Liver (tissue), 3 donors: ENCODE results near the gene MINK1.

Experiments used
- ATF3 ChIP-seq: IDR thresholded peaks from 2 replicates; pipeline ENCODE4 v1.6.1; 2016; ENCODE audit warnings: antibody characterized with exemption
- CTCF ChIP-seq: fragments of 150-350 bp; IDR thresholded peaks from 2 replicates; pipeline ENCODE4 v1.5.1; 2017; ENCODE audit warnings: improper control_type of control experiment, low read depth, low read length; ENCODE audit not compliant: missing input control
- EGR1 ChIP-seq, 2 donors: IDR thresholded peaks; 2 replicates each; pipeline ENCODE4 v1.6.1; 2016 to 2018; ENCODE audit warnings: antibody characterized with exemption in 2 of 2, low read depth in 2 of 2
- GABPA ChIP-seq, 2 donors: IDR thresholded peaks in 1 of 2; conservative IDR thresholded peaks in 1 of 2; 2 replicates each; pipeline ENCODE4 v1.6.1; 2016; ENCODE audit warnings: antibody characterized with exemption in 2 of 2, mild to moderate bottlenecking in 1 of 2, moderate library complexity in 1 of 2
- HNF4A ChIP-seq, 2 donors: conservative IDR thresholded peaks; 2 replicates each; pipeline ENCODE4 v1.6.1; 2016; ENCODE audit warnings: antibody characterized with exemption in 2 of 2, mild to moderate bottlenecking in 2 of 2
- JUND ChIP-seq, 2 donors: IDR thresholded peaks; 2 replicates each; pipeline ENCODE4 v1.6.1; 2016; ENCODE audit warnings: antibody characterized with exemption in 2 of 2
- MAX ChIP-seq: IDR thresholded peaks from 2 replicates; pipeline ENCODE4 v1.6.1; 2016; ENCODE audit warnings: antibody characterized with exemption
- RAD21 ChIP-seq, 2 donors: IDR thresholded peaks; 2 replicates each; pipeline ENCODE4 v1.6.1; 2016; ENCODE audit warnings: antibody characterized with exemption in 2 of 2, mild to moderate bottlenecking in 2 of 2
- RXRA ChIP-seq, 2 donors: IDR thresholded peaks; 2 replicates each; pipeline ENCODE4 v1.6.1; 2017 to 2018; ENCODE audit warnings: antibody characterized with exemption in 2 of 2, mild to moderate bottlenecking in 1 of 2
- SP1 ChIP-seq: IDR thresholded peaks from 2 replicates; pipeline ENCODE4 v1.6.1; 2018; ENCODE audit warnings: antibody characterized with exemption, mild to moderate bottlenecking
- TAF1 ChIP-seq: conservative IDR thresholded peaks from 2 replicates; pipeline ENCODE4 v1.6.1; 2016; ENCODE audit warnings: antibody characterized with exemption, mild to moderate bottlenecking
- YY1 ChIP-seq: IDR thresholded peaks from 2 replicates; pipeline ENCODE4 v1.6.1; 2016; ENCODE audit warnings: antibody characterized with exemption, mild to moderate bottlenecking
- ZBTB33 ChIP-seq: IDR thresholded peaks from 2 replicates; pipeline ENCODE4 v1.6.1; 2016; ENCODE audit warnings: antibody characterized with exemption
- TF ChIP-seq, protein P1 (sequence below): IDR thresholded peaks from 2 replicates; pipeline ENCODE4 v1.6.1; 2016; ENCODE audit warnings: antibody characterized with exemption, mild to moderate bottlenecking
- donor health status: healthy.
- donor health status: healthy.

- no peak for TF ChIP-seq YY1
- no peak for TF ChIP-seq CTCF
- no peak for TF ChIP-seq MAX
- TF ChIP-seq RAD21 (IDR thresholded peaks at IDR 0.05) = peak in 1 of 2 donors; percentile 11
- TF ChIP-seq, protein P1, sequence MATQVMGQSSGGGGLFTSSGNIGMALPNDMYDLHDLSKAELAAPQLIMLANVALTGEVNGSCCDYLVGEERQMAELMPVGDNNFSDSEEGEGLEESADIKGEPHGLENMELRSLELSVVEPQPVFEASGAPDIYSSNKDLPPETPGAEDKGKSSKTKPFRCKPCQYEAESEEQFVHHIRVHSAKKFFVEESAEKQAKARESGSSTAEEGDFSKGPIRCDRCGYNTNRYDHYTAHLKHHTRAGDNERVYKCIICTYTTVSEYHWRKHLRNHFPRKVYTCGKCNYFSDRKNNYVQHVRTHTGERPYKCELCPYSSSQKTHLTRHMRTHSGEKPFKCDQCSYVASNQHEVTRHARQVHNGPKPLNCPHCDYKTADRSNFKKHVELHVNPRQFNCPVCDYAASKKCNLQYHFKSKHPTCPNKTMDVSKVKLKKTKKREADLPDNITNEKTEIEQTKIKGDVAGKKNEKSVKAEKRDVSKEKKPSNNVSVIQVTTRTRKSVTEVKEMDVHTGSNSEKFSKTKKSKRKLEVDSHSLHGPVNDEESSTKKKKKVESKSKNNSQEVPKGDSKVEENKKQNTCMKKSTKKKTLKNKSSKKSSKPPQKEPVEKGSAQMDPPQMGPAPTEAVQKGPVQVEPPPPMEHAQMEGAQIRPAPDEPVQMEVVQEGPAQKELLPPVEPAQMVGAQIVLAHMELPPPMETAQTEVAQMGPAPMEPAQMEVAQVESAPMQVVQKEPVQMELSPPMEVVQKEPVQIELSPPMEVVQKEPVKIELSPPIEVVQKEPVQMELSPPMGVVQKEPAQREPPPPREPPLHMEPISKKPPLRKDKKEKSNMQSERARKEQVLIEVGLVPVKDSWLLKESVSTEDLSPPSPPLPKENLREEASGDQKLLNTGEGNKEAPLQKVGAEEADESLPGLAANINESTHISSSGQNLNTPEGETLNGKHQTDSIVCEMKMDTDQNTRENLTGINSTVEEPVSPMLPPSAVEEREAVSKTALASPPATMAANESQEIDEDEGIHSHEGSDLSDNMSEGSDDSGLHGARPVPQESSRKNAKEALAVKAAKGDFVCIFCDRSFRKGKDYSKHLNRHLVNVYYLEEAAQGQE = no peak
- no peak for TF ChIP-seq GABPA (IDR thresholded peaks at IDR 0.05 in 1 of 2, conservative IDR thresholded peaks at IDR 0.05 in 1 of 2)
- TF ChIP-seq ATF3 = no peak
- no peak for TF ChIP-seq SP1
- no peak for TF ChIP-seq JUND (IDR thresholded peaks at IDR 0.05)
- no peak for TF ChIP-seq TAF1
- no peak for TF ChIP-seq EGR1 (IDR thresholded peaks at IDR 0.05; ENCODE audit: low read depth in 2 of 2)
- TF ChIP-seq ZBTB33 = no peak
- no peak for TF ChIP-seq HNF4A (conservative IDR thresholded peaks at IDR 0.05)
- TF ChIP-seq RXRA (IDR thresholded peaks at IDR 0.05) = no peak
These were observed 47.0 kb upstream of the MINK1 start, which contains the start of gene VMO1 for GRCh38 chr17:4786106-4786511.
